K562 (cell line): ENCODE results near the gene RPL29.
A peak's percentile ranks its signal among the peaks of the same experiment; 100 is the strongest.

Experiments
- CTCF ChIP-seq, 3 experiments: IDR thresholded peaks in 2 of 3; conservative IDR thresholded peaks in 1 of 3; 2 replicates each; pipeline ENCODE4 v1.5.1; 2011 to 2012; ENCODE audit warnings: low read length in 3 of 3, mild to moderate bottlenecking in 3 of 3, control low read depth in 2 of 3, improper control_type of control experiment in 1 of 3, inconsistent platforms in 1 of 3, low read depth in 1 of 3, mixed read lengths in 1 of 3, moderate library complexity in 1 of 3; ENCODE audit not compliant: insufficient read depth in 2 of 3
- MTA3 ChIP-seq: fragments of 450-650 bp; formaldehyde crosslinking; IDR thresholded peaks from 2 replicates; pipeline ENCODE4 v1.6.1; 2017; ENCODE audit warnings: mild to moderate bottlenecking, borderline replicate concordance
- SMC3 ChIP-seq: conservative IDR thresholded peaks from 2 replicates; pipeline ENCODE4 v1.6.1; 2011; ENCODE audit warnings: low read depth, low read length, improper control_type of control experiment; ENCODE audit not compliant: insufficient read depth
- TFE3 ChIP-seq: fragments of 450-650 bp; formaldehyde crosslinking; IDR thresholded peaks from 2 replicates; pipeline ENCODE4 v1.4.0; 2020; ENCODE audit warnings: mild to moderate bottlenecking, mixed read lengths
- ZMIZ1 ChIP-seq, 2 experiments: fragments of 150-350 bp in 1 of 2; IDR thresholded peaks; 2 replicates each; pipeline ENCODE4 v1.6.1; 2012 to 2016; ENCODE audit warnings: low read depth in 2 of 2, low read length in 2 of 2, mild to moderate bottlenecking in 1 of 2, moderate library complexity in 1 of 2

GRCh38 chr3:52044869-52045619 lies 49.3 kb upstream of the RPL29 start:
- TF ChIP-seq TFE3 (CRISPR knock-in tag), result no peak
- no peak for TF ChIP-seq ZMIZ1 (IDR thresholded peaks at IDR 0.05; ENCODE audit: low read depth in 2 of 2, low read length in 2 of 2)
- peak in 1 of 3 experiments; percentile 16; a peak in 1 of 6 replicates for TF ChIP-seq CTCF (IDR thresholded peaks at IDR 0.05 in 2 of 3, conservative IDR thresholded peaks at IDR 0.05 in 1 of 3; ENCODE audit: insufficient read depth in 2 of 3, low read depth in 1 of 3, low read length in 3 of 3)
- TF ChIP-seq MTA3, result no peak
- TF ChIP-seq SMC3, result no peak
